Measurements from ENCODE around the gene MINDY2.
"Not testable (repeated sequence)": the region's sequence is repeated elsewhere in the genome, so short reads cannot be mapped to it uniquely, and the experiment has no call there.

Gene MINDY2

DNA sequence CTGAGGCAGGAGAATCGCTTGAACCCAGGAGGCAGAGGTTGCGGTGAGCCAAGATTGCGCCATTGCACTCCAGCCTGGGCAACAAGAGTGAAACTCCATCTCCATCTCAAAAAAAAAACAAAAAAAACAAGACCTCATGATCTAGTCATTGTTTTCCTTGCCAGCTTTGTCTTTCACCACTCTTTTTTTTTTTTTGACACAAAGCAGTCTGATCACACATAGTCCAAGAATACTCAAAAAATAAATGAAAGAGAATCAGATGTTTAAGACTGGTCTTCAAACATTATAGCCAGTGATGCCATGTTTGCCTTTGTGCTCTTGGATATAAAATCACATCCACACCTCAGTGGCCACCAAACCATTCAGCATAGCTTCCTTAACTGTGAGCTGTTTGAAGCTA, 15.8 kb upstream of the MINDY2 start:
- no peak for DNase-seq

DNA sequence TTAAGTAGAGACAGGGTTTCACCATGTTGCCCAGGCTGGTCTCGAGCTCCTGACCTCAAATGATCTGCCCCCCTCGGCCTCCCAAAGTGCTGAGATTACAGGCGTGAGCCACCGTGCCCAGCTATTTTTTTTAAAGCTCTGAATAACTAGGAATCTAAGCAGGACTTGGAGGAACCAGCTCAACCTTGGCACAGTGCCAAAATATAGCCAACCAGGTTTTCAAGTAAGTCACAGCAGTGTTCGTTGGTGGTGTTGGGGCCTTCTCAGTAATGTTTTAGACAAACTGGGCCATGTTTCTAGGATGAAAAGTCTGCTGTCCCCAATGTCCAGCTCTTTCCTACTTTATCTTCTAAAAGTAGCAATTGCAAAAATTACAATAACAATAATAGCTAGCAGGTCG, 15.1 kb upstream of the MINDY2 start:
- no peak for DNase-seq

DNA sequence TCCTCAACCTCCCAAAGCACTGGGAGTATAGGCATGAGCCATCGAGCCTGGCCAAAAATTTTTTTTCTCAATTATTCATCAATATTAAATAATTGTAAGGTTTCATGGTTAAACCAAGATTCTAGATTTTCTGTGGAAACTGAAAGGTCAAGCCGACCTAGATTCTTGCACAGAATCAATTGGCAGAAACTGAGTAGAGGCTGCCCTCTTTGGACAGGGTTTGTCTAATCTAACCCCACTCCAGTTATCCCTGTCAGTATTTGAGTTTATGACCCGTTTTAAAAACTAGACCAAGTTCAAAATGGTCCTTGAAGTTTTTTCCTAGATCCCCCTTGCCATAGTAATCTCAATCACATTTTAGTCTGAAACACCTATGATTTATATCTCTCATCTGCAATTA, 13.0 kb upstream of the MINDY2 start:
- no peak for DNase-seq

DNA sequence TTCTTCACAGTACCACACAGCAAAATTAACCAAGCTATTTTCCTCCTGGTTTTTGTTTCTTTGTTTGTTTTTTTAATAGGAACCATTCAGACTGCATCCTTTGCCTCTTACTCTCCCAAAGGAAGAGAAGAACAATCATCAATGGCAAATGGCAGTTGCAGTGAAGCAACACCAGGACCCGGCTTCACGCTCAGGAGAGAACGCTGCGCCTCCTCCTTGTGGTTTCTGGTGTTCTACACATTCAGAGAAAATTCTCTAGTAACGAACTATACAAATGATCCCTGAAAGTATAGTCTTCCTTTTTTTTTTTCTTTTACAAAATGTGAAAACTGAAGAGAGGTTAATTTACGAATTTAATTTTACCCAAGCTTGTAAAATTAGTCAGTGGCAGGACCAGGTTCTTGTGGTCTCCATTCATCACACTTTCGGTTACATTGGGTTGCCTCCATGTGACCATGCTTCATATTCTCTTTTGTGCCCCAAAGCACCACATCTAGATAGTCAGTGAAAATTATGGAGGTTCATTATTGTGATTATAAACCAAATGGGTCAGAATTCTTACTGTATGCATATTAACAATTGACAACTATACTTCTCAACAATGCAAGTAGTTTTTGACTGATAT, 10.6 kb upstream of the MINDY2 start:
- no peak for DNase-seq

DNA sequence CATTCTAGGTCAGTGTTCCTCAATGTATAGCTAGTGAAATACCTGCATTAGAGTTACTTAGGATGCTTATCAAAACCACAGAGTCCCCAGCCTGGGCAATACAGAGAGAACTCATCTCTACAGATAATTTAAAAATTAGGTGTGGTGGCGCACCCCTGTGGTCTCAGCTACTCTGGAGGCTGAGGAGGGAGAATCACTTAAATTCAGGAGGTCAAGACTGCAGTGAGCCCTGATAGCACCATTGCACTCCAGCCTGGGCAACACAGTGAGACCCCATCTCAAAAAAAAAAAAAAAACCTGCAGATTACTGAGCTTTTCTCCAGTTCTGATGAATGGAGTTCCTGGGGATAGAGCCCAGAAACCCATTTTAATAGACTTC, 10.1 kb upstream of the MINDY2 start:
- no peak for DNase-seq

- DNase-seq, result no peak
These were observed 8.8 kb upstream of the MINDY2 start for GRCh38 chr15:58762285-58762684.

DNA sequence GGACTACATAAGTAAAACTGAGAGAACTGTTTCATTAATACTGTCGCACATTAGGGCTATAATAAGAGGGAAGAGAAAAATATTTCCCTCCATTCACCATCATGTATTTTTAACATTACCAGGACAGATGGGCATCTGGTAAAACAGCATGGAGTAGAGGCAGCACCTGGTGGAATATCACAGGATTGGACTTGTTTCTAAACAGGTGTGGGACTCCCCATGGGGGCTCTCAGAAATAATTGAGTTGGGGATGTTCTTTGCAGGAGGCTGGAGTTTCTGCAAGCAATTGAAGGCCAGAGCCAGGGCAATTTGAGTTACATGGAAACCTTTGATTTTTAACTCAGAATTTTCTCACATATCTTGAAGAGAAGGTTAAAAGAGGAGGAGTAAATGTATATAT, 8.4 kb upstream of the MINDY2 start:
- no peak for DNase-seq

GRCh38 chr15:58764468-58764867, 6.6 kb upstream of the MINDY2 start:
- no peak for DNase-seq

- DNase-seq, result no peak
These were observed 4.8 kb upstream of the MINDY2 start for GRCh38 chr15:58766290-58766689.

GRCh38 chr15:58768601-58769004, 2.5 kb upstream of the MINDY2 start:
- not testable (repeated sequence) for DNase-seq

- no peak for DNase-seq
These were observed 614 bp upstream of the MINDY2 start for GRCh38 chr15:58770519-58770856.

- no peak for DNase-seq
These were observed 634 bp downstream of the MINDY2 start for GRCh38 chr15:58771621-58772250.

- no peak for DNase-seq
These were observed 1.9 kb downstream of the MINDY2 start for GRCh38 chr15:58773024-58773423.

GRCh38 chr15:58775402-58775801, 4.3 kb downstream of the MINDY2 start:
- DNase-seq, result no peak

GRCh38 chr15:58777107-58777506, 6.0 kb downstream of the MINDY2 start:
- DNase-seq, result no peak

GRCh38 chr15:58779554-58779953, 8.5 kb downstream of the MINDY2 start:
- DNase-seq, result no peak

DNA sequence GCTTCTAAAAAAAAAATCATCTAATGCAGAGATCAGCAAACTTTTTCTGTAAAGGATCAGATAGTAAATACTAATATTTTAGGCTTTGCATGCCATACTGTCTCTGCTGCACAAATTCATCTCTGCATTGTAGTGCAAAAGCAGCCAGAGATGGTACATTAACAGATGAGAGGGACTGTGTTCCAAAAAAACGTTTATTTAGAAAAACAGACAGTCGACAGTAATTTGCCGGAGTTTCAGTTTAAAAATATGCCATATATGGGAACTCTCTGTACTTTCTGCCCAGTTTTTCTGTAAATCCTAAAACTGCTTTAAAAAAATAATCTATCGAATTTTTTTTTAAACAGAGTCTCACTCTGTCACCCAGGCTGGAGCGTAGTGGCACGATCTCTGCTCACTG, 14.3 kb downstream of the MINDY2 start:
- no peak for DNase-seq

DNA sequence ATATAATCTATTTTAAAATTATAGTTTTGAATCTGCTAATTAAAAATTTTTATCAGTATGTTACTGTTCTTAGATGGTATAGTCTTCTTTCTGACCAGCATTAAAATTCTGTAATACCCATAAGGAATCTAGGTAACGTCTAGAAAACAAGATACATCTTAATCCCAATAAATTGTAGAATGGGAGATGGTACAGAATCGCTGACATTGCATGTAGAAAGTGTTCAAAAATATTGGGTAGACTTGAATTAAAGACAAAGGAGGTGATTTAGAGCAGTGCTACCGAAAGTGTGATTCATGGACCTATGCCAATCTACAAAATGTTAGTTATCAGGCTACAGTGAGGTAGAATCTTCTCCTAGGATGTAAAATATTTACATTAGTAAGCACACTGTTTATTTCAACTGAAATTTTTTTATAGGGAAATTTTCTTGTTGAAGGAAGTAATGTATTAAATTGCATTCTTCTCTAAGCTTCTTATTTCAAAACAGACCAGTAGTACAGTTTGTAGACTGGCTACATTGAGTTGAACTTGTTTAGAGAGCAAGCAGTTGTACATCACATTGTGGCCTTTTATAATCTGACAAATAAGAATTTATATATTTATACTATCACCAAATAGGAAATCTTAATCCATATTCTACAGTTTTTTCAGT, 17.1 kb downstream of the MINDY2 start:
- no peak for DNase-seq

GRCh38 chr15:58793862-58794261, 22.8 kb downstream of the MINDY2 start:
- no peak for DNase-seq

DNA sequence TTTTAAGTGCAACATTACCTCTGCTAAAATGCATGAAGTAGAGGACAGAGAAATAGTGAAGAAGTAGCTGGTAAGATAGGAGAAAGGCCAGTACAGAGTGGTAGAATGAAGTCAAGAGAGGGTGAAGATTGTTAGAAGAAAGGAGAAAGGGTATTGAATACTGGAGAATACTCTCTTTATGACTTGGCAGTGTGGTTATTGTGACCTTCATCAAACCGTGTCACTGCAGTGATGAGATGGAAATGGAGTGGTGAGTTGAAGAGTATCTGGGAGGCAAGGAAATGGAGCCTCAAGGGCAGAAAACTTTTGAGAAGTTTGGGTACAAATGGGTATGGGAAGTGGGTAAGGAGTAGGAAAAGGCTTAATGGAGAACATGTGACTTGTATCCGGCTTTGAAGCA, 24.7 kb downstream of the MINDY2 start:
- DNase-seq, result no peak

GRCh38 chr15:58797505-58797904, 26.4 kb downstream of the MINDY2 start:
- no peak for DNase-seq

GRCh38 chr15:58805095-58805494, 34.0 kb downstream of the MINDY2 start:
- no peak for DNase-seq

DNA sequence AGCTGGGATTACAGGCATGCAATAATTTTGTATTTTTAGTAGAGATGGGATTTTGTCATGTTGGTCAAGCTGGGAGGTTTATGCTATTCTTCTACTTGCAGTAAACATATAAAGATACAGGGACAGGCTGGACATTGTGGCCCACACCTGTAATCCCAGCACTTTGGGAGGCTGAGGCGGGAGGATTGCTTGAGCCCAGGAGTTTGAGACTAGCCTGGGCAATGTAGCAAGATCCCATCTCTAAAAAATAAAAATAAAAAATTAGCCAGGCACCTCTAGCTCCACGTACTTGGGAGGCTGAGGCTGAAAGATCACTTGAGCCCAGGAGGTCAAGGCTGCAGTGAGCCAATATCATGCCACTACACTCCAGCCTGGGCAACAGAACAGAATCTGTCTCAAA, 52.2 kb downstream of the MINDY2 start:
- not testable (repeated sequence) for DNase-seq

GRCh38 chr15:58830556-58830955, 59.5 kb downstream of the MINDY2 start:
- no peak for DNase-seq
